BLaER1 treated with 17β-estradiol and CSF1 and Interleukin-3, amounts not matched to agents 10 nM and 100 nM (cell line): Measurements from ENCODE around the gene EML2.

ENCODE experiments used
- H3K27ac ChIP-seq, 11 experiments: shearing (Covaris generic); formaldehyde crosslinking; 2 replicates each; pipeline ENCODE4 v1.8.1; 2022
- H3K27me3 ChIP-seq, 11 experiments: shearing (Covaris generic); formaldehyde crosslinking; 2 replicates each; pipeline ENCODE4 v1.8.1; 2022
- H3K36me3 ChIP-seq, 11 experiments: shearing (Covaris generic); formaldehyde crosslinking; 2 replicates each; pipeline ENCODE4 v1.8.1; 2022
- H3K4me1 ChIP-seq, 10 experiments: shearing (Covaris generic); formaldehyde crosslinking; 2 replicates each; pipeline ENCODE4 v1.8.1; 2022
- H3K4me2 ChIP-seq, 11 experiments: shearing (Covaris generic); formaldehyde crosslinking; 2 replicates each; pipeline ENCODE4 v1.8.1; 2022
- H3K4me3 ChIP-seq, 10 experiments: shearing (Covaris generic); formaldehyde crosslinking; 2 replicates each; pipeline ENCODE4 v1.8.1; 2022
- H3K9ac ChIP-seq, 11 experiments: shearing (Covaris generic); formaldehyde crosslinking; 2 replicates each; pipeline ENCODE4 v1.8.1; 2022
- H3K9me3 ChIP-seq, 11 experiments: shearing (Covaris generic); formaldehyde crosslinking; replicated peaks in 1 of 11; 2 replicates each; pipeline ENCODE4 v1.8.1; 2022
- H4K20me1 ChIP-seq, 11 experiments: shearing (Covaris generic); formaldehyde crosslinking; 2 replicates each; pipeline ENCODE4 v1.8.1; 2022
- Cebpa-rat ChIP-seq, 11 experiments: shearing (Covaris generic); IDR thresholded peaks; 2 replicates each; pipeline ENCODE4 v1.8.1; 2022

The EML2 gene

GRCh38 chr19:45643927-45644771 lies 5.0 kb upstream of the EML2 start:
- Histone ChIP-seq H3K27ac (no peak overlapping the region), H3K36me3 (no peaks in the 10 kb centered on the region), H4K20me1 (peaks cover 0 to 12% (median 0%) of the 10 kb centered on the region in 11 experiments; a peak in 3 of 22 replicates), H3K9me3 (no peaks in the 10 kb centered on the region), H3K4me1 (peaks cover 35 to 60% (median 55%) of the 10 kb centered on the region in 10 experiments), H3K4me3 (peak overlapping the region in 9 of 10 experiments; percentile 15 to 60 (median 50); a peak in 12 of 20 replicates), H3K27me3 (peaks cover 26 to 35% (median 32%) of the 10 kb centered on the region in 11 experiments), H3K9ac (peak overlapping the region in 8 of 11 experiments; percentile 18 to 76 (median 32); a peak in 8 of 22 replicates), H3K4me2 (peak overlapping the region; percentile 86 to 96 (median 91))
- no peak for TF ChIP-seq Cebpa-rat (IDR thresholded peaks at IDR 0.05)

GRCh38 chr19:45643024-45643926 lies 4.1 kb upstream of the EML2 start:
- Histone ChIP-seq H3K4me2 (peak overlapping the region; percentile 86 to 96 (median 91)), H3K27me3 (peaks cover 26 to 35% (median 32%) of the 10 kb centered on the region in 11 experiments), H3K27ac (peak overlapping the region in 4 of 11 experiments; percentile 56 to 83 (median 72); a peak in 7 of 22 replicates), H3K9me3 (no peaks in the 10 kb centered on the region), H4K20me1 (peaks cover 0 to 12% (median 0%) of the 10 kb centered on the region in 11 experiments; a peak in 3 of 22 replicates), H3K4me3 (peak overlapping the region; percentile 15 to 60 (median 50); a peak in 19 of 20 replicates), H3K36me3 (no peaks in the 10 kb centered on the region), H3K4me1 (peaks cover 40 to 67% (median 60%) of the 10 kb centered on the region in 10 experiments), H3K9ac (peak overlapping the region in 10 of 11 experiments; percentile 18 to 76 (median 52); a peak in 14 of 22 replicates)
- no peak for TF ChIP-seq Cebpa-rat (IDR thresholded peaks at IDR 0.05)

- no peaks in the 10 kb centered on the region for H3K9me3 ChIP-seq
- peaks cover 0 to 12% (median 0%) of the 10 kb centered on the region in 11 experiments; a peak in 3 of 22 replicates for H4K20me1 ChIP-seq
- H3K4me2 ChIP-seq = peak overlapping the region; percentile 86 to 96 (median 91)
- H3K27me3 ChIP-seq = peaks cover 26 to 33% (median 30%) of the 10 kb centered on the region in 11 experiments
- H3K9ac ChIP-seq = peak overlapping the region; percentile 63 to 79 (median 73); a peak in 21 of 22 replicates
- peak overlapping the region; percentile 51 to 70 (median 60) for H3K4me3 ChIP-seq
- H3K4me1 ChIP-seq = peaks cover 44 to 72% (median 66%) of the 10 kb centered on the region in 10 experiments
- H3K36me3 ChIP-seq = peaks cover 0 to 5% (median 0%) of the 10 kb centered on the region in 11 experiments; a peak in 1 of 22 replicates
- peak overlapping the region in 10 of 11 experiments; percentile 50 to 83 (median 73); a peak in 21 of 22 replicates for H3K27ac ChIP-seq
- TF ChIP-seq Cebpa-rat (IDR thresholded peaks at IDR 0.05) = no peak
Observed at GRCh38 chr19:45641274-45642105, 2.3 kb upstream of the EML2 start.

GRCh38 chr19:45640849-45641273 lies 1.7 kb upstream of the EML2 start:
- TF ChIP-seq Cebpa-rat (IDR thresholded peaks at IDR 0.05) = no peak
- Histone ChIP-seq H3K4me2 (peak overlapping the region; percentile 86 to 96 (median 91)), H3K4me3 (peak overlapping the region; percentile 51 to 70 (median 60); a peak in 17 of 20 replicates)

GRCh38 chr19:45637890-45638667 lies 1.1 kb downstream of the EML2 start:
- H4K20me1 ChIP-seq = peaks cover 0 to 11% (median 0%) of the 10 kb centered on the region in 11 experiments; a peak in 1 of 22 replicates
- peak overlapping the region; percentile 83 to 98 (median 92) for H3K4me2 ChIP-seq
- H3K36me3 ChIP-seq = peaks cover 0 to 6% (median 0%) of the 10 kb centered on the region in 11 experiments; a peak in 4 of 22 replicates
- no peak for TF ChIP-seq Cebpa-rat (IDR thresholded peaks at IDR 0.05)
- H3K27me3 ChIP-seq = no peaks in the 10 kb centered on the region
- no peaks in the 10 kb centered on the region for H3K9me3 ChIP-seq
- peak overlapping the region in 8 of 11 experiments; percentile 46 to 77 (median 65); a peak in 9 of 22 replicates for H3K27ac ChIP-seq
- H3K4me3 ChIP-seq = peak overlapping the region; percentile 63 to 82 (median 72)
- peak overlapping the region; percentile 66 to 84 (median 80) for H3K9ac ChIP-seq
- H3K4me1 ChIP-seq = peaks cover 28 to 52% (median 47%) of the 10 kb centered on the region in 10 experiments

More at GRCh38 chr19:45640849-45641273, 1.7 kb upstream of the EML2 start:
- H3K4me1 ChIP-seq = peaks cover 39 to 67% (median 60%) of the 10 kb centered on the region in 10 experiments
- H3K27ac ChIP-seq = peak overlapping the region in 8 of 11 experiments; percentile 56 to 83 (median 73); a peak in 10 of 22 replicates
- H3K27me3 ChIP-seq = peaks cover 20 to 27% (median 25%) of the 10 kb centered on the region in 11 experiments
- peaks cover 0 to 6% (median 0%) of the 10 kb centered on the region in 11 experiments; a peak in 2 of 22 replicates for H3K36me3 ChIP-seq
- no peaks in the 10 kb centered on the region for H3K9me3 ChIP-seq
- H3K9ac ChIP-seq = peak overlapping the region in 7 of 11 experiments; percentile 67 to 79 (median 74); a peak in 11 of 22 replicates
- H4K20me1 ChIP-seq = peaks cover 0 to 17% (median 0%) of the 10 kb centered on the region in 11 experiments; a peak in 3 of 22 replicates

- H3K27ac ChIP-seq = no peak overlapping the region
- peaks cover 19 to 48% (median 39%) of the 10 kb centered on the region in 10 experiments for H3K4me1 ChIP-seq
Observed at GRCh38 chr19:45636902-45637301, 2.3 kb downstream of the EML2 start.

GRCh38 chr19:45636275-45636674 lies 2.9 kb downstream of the EML2 start:
- Histone ChIP-seq H3K9ac (peak overlapping the region in 1 of 11 experiments; percentile 15; a peak in 1 of 22 replicates), H3K4me2 (no peak overlapping the region), H4K20me1 (peaks cover 0 to 15% (median 0%) of the 10 kb centered on the region in 11 experiments; a peak in 2 of 22 replicates), H3K27ac (no peak overlapping the region), H3K27me3 (no peaks in the 10 kb centered on the region), H3K9me3 (no peaks in the 10 kb centered on the region), H3K36me3 (peaks cover 0 to 10% (median 0%) of the 10 kb centered on the region in 11 experiments; a peak in 6 of 22 replicates), H3K4me3 (no peak overlapping the region), H3K4me1 (peaks cover 16 to 42% (median 33%) of the 10 kb centered on the region in 10 experiments)
- no peak for TF ChIP-seq Cebpa-rat (IDR thresholded peaks at IDR 0.05)

More at GRCh38 chr19:45636902-45637301, 2.3 kb downstream of the EML2 start:
- Histone ChIP-seq H4K20me1 (peaks cover 0 to 15% (median 0%) of the 10 kb centered on the region in 11 experiments; a peak in 2 of 22 replicates), H3K9ac (no peak overlapping the region), H3K4me3 (no peak overlapping the region), H3K36me3 (peaks cover 0 to 7% (median 0%) of the 10 kb centered on the region in 11 experiments; a peak in 5 of 22 replicates), H3K27me3 (no peaks in the 10 kb centered on the region), H3K9me3 (no peaks in the 10 kb centered on the region), H3K4me2 (no peak overlapping the region)
- no peak for TF ChIP-seq Cebpa-rat (IDR thresholded peaks at IDR 0.05)
